Muscle of leg (tissue), 11 donors: Measurements from ENCODE around the gene COL26A1. TPM values are rescaled to one million over a fixed set of nuclear protein-coding genes. Genes with fewer than 3 reads are reported as not detected.

ENCODE experiments used
- DNase-seq: peaks from one replicate; pipeline ENCODE4 v3.0.0; 2013
- H3K27ac ChIP-seq: one replicate; pipeline ENCODE4 v1.5.1; 2013; ENCODE audit warnings: mild to moderate bottlenecking, low read length, control low read depth
- H3K27me3 ChIP-seq: one replicate; pipeline ENCODE4 v1.6.1; 2013; ENCODE audit warnings: low read length; ENCODE audit not compliant: control insufficient read depth, insufficient read depth
- H3K36me3 ChIP-seq: one replicate; pipeline ENCODE4 v1.6.1; 2013; ENCODE audit warnings: low read length; ENCODE audit not compliant: control insufficient read depth, insufficient read depth
- H3K4me1 ChIP-seq: one replicate; pipeline ENCODE4 v1.6.1; 2013; ENCODE audit warnings: low read length; ENCODE audit not compliant: control insufficient read depth, insufficient read depth
- H3K4me3 ChIP-seq: one replicate; pipeline ENCODE4 v1.5.1; 2013; ENCODE audit warnings: low read length, control low read depth
- H3K9me3 ChIP-seq: replicated peaks from 2 replicates; pipeline ENCODE4 v1.6.1; 2013; ENCODE audit warnings: low read depth, low read length; ENCODE audit not compliant: control insufficient read depth
- WGBS: methylation state at CpG from one replicate; pipeline ENCODE4 v1.1.5; 2013; ENCODE audit warnings: missing lambda C conversion rate; ENCODE audit not compliant: insufficient coverage; 5-methylcytosine and 5-hydroxymethylcytosine counted together
- polyA plus RNA-seq, 8 donors: library from polyadenylated mRNA; unstranded; fragments of 120-200 nt; gene quantifications; one replicate each; pipeline versions ENCODE4 v1.2.1 to v1.2.3, GENCODE V29; 2013; ENCODE audit warnings: inconsistent platforms in 1 of 8, low replicate concordance in 1 of 8; ENCODE audit not compliant: insufficient read length in 8 of 8, insufficient read depth in 1 of 8
- total RNA-seq: library from RNA; stranded (reverse); fragments of 120-200 nt; gene quantifications from one replicate; pipeline ENCODE4 v1.2.4, GENCODE V29; 2013

Gene COL26A1
- total and polyA plus RNA-seq, 9 donors = 0.84 to 5.3 (median 3.4) TPM

GRCh38 chr7:101591504-101591903 lies 228.8 kb downstream of the COL26A1 start:
- H3K27ac ChIP-seq = no peak overlapping the region
- H3K36me3 ChIP-seq = no peaks in the 10 kb centered on the region
- H3K4me3 ChIP-seq = no peak overlapping the region
- no peak for DNase-seq
- no peaks in the 10 kb centered on the region for H3K27me3 ChIP-seq
- WGBS = 80% methylated on average over 2 of the region's 2 CpGs
- H3K9me3 ChIP-seq = no peaks in the 10 kb centered on the region
- no peaks in the 10 kb centered on the region for H3K4me1 ChIP-seq

GRCh38 chr7:101593556-101593955 lies 230.9 kb downstream of the COL26A1 start:
- H3K9me3 ChIP-seq = no peaks in the 10 kb centered on the region
- no peak for DNase-seq
- H3K4me3 ChIP-seq = no peak overlapping the region
- H3K4me1 ChIP-seq = peaks cover 3% of the 10 kb centered on the region
- no peaks in the 10 kb centered on the region for H3K27me3 ChIP-seq
- WGBS = 66% methylated on average over 2 of the region's 6 CpGs
- H3K36me3 ChIP-seq = no peaks in the 10 kb centered on the region
- no peak overlapping the region for H3K27ac ChIP-seq

- no peak overlapping the region for H3K27ac ChIP-seq
- 63% methylated on average over 1 of the region's 3 CpGs for WGBS
- H3K27me3 ChIP-seq = no peaks in the 10 kb centered on the region
- H3K36me3 ChIP-seq = no peaks in the 10 kb centered on the region
- no peak overlapping the region for H3K4me3 ChIP-seq
- no peak for DNase-seq
- no peaks in the 10 kb centered on the region for H3K9me3 ChIP-seq
- peaks cover 14% of the 10 kb centered on the region for H3K4me1 ChIP-seq
Measured at GRCh38 chr7:101594790-101595189, 232.1 kb downstream of the COL26A1 start.

GRCh38 chr7:101595246-101595645 lies 232.6 kb downstream of the COL26A1 start:
- DNase-seq = no peak

DNA sequence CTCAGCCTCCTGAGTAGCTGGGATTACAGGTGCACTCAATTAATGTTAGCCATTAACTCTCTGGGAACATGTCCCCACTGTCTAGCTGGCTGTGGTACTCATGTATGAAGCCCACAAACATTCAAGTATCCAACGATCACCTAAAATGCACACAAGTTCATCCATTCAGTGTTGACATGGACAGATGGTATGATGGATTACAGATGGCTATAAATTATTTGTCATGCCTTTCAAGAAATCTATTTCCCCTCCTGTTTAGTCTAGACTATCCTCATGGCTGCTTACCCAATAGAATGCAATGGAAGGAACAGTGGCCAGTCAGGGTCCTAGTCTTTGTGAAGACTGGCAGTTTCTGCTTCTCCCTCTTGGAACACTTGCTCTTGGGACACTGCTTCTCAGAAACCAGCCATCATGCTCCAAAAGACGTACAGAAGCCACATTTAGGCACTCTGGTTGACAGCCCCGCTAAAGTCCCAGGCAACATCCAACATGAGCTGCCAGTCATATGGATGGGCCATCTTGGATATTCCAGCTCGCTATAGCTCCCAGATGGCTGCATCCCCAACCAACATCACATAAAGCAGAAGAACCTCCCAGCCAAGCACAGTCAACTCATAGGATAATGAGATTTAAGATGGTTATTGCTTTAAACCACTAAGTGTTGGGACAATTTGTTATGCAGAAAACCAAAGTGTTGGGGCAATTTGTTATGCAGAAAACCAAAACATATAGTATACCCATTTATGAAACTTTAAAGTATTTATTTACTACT lies 233.3 kb downstream of the COL26A1 start:
- Histone ChIP-seq H3K4me3 (no peak overlapping the region), H3K27ac (no peak overlapping the region), H3K9me3 (no peaks in the 10 kb centered on the region), H3K36me3 (no peaks in the 10 kb centered on the region), H3K27me3 (no peaks in the 10 kb centered on the region), H3K4me1 (peaks cover 14% of the 10 kb centered on the region)
- no peak for DNase-seq
- WGBS = 83% methylated on average over 2 of the region's 4 CpGs

More at GRCh38 chr7:101595246-101595645, 232.6 kb downstream of the COL26A1 start:
- H3K4me3 ChIP-seq = no peak overlapping the region
- H3K27me3 ChIP-seq = no peaks in the 10 kb centered on the region
- peaks cover 14% of the 10 kb centered on the region for H3K4me1 ChIP-seq
- H3K27ac ChIP-seq = no peak overlapping the region
- H3K36me3 ChIP-seq = no peaks in the 10 kb centered on the region
- no peaks in the 10 kb centered on the region for H3K9me3 ChIP-seq
- 75% methylated on average over 1 of the region's 1 CpG for WGBS

GRCh38 chr7:101596898-101597297 lies 234.2 kb downstream of the COL26A1 start:
- no peak for DNase-seq
- Histone ChIP-seq H3K27ac (no peak overlapping the region), H3K4me3 (no peak overlapping the region), H3K36me3 (no peaks in the 10 kb centered on the region), H3K27me3 (peaks cover 3% of the 10 kb centered on the region), H3K9me3 (no peaks in the 10 kb centered on the region), H3K4me1 (peaks cover 14% of the 10 kb centered on the region)
- WGBS = no CpG with 5 or more reads among the region's 1 CpG

DNA sequence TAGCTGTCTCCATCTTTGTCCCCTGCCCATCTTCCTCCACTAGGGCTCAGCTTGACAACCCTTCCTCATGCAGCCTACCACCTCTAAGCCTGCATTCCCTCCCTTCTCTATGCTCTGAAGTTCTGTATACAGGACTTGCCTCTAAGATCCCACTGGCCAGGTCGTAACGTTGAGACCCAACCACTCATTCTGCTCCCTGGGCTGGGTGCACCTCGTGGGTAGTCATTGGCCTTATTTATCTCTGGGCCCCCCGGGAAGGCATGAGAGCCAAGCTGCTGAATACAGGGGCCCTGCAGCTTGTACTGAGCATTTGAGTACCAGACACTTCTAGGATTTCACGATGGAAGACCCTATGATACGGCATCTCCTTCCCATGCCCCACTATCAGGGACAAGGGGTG lies 235.3 kb downstream of the COL26A1 start:
- Histone ChIP-seq H3K27ac (no peak overlapping the region), H3K4me3 (no peak overlapping the region), H3K4me1 (peaks cover 23% of the 10 kb centered on the region), H3K9me3 (no peaks in the 10 kb centered on the region), H3K27me3 (peaks cover 3% of the 10 kb centered on the region), H3K36me3 (no peaks in the 10 kb centered on the region)
- WGBS = 82% methylated on average over 6 of the region's 6 CpGs
- DNase-seq = no peak

DNA sequence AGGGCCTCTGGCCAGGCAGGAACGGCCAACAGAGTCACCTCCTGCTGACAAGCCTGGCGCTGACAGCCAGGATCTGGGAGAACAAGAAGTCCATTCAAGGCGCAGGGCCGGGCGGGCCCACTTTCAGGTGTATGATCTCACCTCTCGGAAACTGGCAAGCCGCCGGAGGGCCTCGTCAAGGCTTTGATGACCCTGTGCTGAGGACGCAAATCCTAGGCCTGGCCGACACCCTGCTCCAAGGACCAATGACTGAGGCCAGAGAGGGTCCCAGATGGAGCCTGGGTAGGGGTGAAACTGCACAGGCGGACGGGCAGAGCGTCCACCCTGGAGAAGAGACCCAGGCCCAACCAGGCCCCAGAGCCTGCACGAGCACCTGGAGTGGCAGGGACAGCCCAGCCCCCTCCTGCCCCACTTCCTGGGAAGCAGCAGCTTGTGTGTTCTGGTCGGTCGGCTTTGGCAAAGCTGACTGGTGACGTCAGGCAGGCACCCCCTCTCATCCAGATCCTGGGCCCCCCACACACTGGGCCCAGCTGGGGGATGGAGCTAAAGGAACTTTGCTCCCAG lies 235.8 kb downstream of the COL26A1 start:
- Histone ChIP-seq H3K27me3 (peaks cover 3% of the 10 kb centered on the region), H3K4me1 (peaks cover 26% of the 10 kb centered on the region), H3K36me3 (no peaks in the 10 kb centered on the region), H3K9me3 (no peaks in the 10 kb centered on the region), H3K4me3 (no peak overlapping the region), H3K27ac (no peak overlapping the region)
- WGBS = 64% methylated on average over 11 of the region's 18 CpGs
- DNase-seq = no peak

DNA sequence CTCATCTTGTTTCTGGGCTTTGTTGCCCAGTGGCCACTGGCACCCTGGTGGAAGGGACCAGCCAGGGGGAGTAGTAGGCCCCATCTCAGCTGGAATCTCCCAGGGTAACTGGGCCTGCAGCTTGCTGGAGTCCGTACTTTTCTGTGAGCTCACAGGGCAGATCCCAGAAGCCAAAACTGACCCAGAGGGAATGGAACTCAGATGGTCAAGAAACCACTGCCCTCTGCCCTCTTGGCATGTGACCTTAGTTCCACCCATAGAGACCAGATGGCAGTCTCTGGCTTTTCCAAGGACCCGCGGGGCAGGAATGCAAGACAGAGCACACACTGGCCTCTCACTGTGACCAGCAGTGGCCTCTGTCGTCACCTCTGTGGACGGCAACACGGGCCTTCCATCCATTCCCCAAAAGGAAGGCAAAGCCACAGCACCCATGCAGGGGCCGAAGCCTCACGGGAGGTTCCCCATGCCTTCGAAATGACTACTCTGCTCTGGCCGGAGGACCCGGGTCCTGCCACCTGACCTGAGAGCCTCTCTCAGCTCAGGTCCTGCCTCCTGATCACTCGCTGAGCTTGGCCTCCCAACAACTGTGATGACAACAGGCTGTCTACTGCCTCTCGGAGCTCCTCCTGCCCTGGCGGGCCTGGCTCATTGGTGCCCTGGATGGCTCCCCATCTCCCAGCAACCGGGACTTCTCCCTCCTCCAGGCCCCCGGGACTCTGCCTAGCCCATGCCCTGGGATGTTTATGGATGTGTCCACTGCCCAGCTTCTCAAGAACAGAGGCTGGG lies 236.5 kb downstream of the COL26A1 start:
- DNase-seq = peak; percentile 36
- Histone ChIP-seq H3K27me3 (peaks cover 3% of the 10 kb centered on the region), H3K36me3 (no peaks in the 10 kb centered on the region), H3K27ac (no peak overlapping the region), H3K9me3 (no peaks in the 10 kb centered on the region), H3K4me1 (peaks cover 26% of the 10 kb centered on the region), H3K4me3 (no peak overlapping the region)
- 67% methylated on average over 12 of the region's 16 CpGs for WGBS

DNA sequence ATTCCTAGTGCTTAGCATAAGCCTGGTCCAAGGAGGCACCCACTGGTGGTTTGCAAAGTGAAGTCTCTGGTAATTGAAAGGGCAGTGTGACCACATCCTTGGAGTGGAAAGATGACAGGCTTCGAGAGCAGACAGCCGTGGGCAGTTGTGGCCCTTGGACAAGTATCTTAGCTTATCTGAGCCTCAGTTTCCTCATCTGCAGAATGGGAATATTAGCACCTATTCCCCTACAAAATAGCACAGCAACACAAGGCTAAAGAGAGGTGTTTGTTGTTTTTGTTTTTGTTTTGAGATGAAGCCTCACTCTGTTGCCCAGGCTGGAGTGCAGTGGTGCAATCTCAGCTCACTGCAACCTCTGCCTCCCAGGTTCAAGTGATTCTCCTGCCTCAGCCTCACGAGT lies 237.1 kb downstream of the COL26A1 start:
- no peak overlapping the region for H3K27ac ChIP-seq
- H3K9me3 ChIP-seq = no peaks in the 10 kb centered on the region
- H3K36me3 ChIP-seq = no peaks in the 10 kb centered on the region
- no peak overlapping the region for H3K4me3 ChIP-seq
- no peak for DNase-seq
- peaks cover 3% of the 10 kb centered on the region for H3K27me3 ChIP-seq
- H3K4me1 ChIP-seq = peaks cover 26% of the 10 kb centered on the region
- 80% methylated on average over 1 of the region's 3 CpGs for WGBS
